HG03280 (cell line): ENCODE measurements around the gene NUDT4.
A peak's percentile ranks its signal among the peaks of the same experiment; 100 is the strongest.
"Not testable (repeated sequence)": the region's sequence is repeated elsewhere in the genome, so short reads cannot be mapped to it uniquely, and the experiment has no call there.

Experiments used
- ATAC-seq: cut with Tn5 transposase; IDR thresholded peaks from one replicate; pipeline ENCODE4 v1.9.1; 2021; ENCODE audit warnings: mild to moderate bottlenecking, moderate library complexity; ENCODE audit not compliant: unreplicated experiment

NUDT4 gene

GRCh38 chr12:93366422-93366821, 11.3 kb upstream of the NUDT4 start:
- no peak for ATAC-seq

GRCh38 chr12:93368766-93369165, 9.0 kb upstream of the NUDT4 start:
- ATAC-seq = no peak

DNA sequence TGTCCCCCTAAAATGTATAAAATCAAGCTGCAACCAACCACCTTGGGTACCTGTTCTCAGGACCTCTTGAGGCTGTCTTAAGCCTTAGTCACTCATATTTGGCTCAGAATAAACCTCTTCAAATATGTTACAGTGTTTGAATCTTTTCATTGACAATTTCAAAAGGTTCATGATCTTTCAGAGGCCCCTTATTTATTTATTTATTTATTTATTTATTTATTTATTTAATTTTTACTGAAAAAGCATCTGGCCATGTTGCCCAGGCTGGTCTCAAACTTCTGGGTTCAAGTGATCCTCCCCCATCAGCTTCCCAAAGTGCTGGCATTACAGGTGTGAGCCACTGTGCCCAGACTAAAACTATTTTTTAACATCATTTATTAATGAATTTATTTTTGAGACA, 8.2 kb upstream of the NUDT4 start:
- ATAC-seq = no peak

GRCh38 chr12:93370947-93371346, 6.8 kb upstream of the NUDT4 start:
- ATAC-seq = no peak

DNA sequence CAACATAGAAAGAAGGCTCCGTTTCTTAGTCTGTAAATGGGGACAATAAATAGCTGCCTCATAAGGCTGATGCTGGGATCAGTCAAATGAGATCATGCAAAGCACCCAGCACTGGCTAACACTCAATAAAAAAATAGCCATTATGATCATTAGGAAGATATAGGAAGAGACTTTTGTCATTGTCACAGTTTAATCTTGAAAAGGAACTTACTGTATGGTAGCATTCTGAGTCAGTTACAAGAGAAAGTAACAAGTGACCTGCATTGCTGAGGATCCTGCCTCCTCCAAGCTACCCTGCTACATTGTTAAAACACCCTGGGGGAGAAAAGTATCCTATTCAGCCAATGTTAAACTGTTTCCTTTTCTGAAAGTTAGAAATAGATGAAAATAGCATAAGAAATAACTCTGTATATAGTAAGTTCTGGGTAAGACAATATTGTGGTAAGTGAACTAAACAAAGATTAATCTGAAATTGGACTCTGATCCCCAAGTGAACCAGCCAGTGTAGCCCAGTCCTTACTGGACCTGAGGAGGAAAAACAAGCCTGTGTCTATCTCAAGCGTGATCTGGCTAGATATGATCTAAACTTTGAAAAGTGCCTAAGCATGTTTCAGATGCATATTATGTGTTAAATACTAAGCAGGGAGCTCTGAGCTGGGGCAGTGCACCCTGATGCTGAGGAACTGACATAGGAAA, 3.6 kb upstream of the NUDT4 start:
- ATAC-seq = no peak

DNA sequence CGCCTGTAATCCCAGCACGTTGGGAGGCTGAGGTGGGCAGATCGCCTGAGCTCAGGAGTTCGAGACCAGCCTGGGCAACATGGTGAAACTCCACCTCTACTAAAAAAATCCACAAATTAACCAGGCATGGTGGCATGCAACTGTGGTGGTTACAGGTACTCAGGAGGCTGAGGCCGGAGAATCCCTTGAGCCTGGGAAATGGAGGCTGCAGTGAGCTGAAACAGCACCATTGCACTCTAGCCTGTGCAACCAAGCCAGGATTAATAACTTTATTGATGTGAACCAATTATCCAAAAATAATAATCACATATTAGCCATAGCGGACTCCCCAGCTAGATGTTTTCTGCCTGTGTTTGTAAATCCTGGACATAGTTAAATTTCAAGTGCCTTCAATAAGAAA, 1.8 kb upstream of the NUDT4 start:
- no peak for ATAC-seq

GRCh38 chr12:93376436-93377251, 1.1 kb upstream of the NUDT4 start:
- no peak for ATAC-seq

DNA sequence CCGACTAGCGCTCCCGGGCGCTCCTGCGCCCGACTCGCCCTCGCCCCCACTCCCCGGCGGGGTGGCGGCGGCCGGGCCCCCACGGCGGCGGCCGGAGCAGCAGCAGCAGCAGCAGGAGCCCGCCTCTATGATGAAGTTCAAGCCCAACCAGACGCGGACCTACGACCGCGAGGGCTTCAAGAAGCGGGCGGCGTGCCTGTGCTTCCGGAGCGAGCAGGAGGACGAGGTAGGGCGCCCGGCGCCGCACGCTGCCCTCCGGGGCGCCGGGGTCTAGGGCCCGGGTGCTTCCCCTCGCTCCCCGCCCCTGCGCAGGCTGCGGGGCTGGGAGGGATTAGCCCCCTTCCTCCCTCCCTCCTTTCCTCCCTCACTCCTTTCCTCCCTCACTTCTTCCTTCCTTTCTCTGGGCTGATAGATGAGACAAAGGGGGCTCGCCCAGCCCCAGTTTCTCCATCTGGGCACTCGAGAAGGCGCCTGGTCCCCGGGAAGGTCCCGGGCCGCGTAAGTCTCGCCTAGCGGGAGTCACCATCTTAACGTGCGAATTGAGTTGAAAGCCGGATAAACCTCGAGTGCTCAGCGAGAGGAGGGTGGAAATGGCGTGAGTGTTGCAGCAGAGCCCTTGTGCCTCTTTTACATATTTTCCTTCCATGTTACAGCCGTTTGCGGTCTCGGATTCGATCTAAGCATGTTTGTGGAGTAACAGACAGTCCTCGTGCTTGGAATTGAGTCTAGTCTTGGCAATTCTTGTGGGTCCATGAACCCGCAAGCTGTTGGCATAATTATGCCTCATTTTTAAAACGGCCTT, 672 bp downstream of the NUDT4 start:
- peak; percentile 26 for ATAC-seq

DNA sequence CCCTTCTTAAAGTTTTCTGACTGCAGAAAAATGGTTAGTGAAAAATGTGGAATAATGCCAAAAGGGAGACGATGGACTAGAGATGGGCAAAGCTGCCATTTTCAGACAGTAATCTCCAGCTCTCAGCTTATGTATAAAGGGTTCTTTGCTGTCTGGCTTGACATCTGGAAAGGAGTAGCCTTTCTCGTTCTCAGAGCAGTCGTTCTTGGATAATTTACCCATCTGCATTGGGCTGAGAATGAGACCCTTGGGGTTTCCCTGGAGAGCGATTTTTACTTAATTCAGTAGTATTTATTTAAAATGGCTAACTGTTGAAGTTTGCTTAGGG, 1.2 kb downstream of the NUDT4 start:
- ATAC-seq = no peak

DNA sequence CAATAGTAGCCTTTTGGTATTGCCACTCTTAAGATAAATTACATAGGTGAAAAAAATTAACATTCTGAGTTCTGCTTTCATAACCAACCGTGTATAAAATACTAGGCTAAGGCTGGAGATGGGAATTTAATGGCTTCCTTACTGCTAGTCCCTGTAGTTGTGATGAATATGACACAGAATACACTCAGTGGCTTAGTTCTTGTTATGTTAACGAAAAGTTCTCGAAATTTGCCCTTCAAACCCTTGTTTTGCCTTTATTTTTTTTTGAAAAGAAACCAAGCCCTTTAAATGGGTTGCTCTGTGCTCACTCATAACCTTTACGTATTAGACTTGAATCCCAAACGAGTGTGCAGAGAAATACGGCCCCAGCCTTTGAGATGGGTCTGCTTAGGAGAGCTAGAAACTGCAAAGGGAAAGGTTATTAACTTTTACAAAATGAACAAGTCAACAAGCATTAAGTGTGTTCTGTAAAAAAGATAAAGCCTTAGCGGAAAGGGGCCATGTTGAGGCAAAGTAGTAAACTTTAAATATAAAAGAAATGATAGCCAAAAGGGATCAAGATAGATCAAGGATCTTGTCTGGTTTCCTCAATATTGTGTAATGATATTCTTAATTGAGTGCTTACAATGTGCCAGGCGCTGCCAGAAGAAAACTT, 1.7 kb downstream of the NUDT4 start:
- no peak for ATAC-seq

DNA sequence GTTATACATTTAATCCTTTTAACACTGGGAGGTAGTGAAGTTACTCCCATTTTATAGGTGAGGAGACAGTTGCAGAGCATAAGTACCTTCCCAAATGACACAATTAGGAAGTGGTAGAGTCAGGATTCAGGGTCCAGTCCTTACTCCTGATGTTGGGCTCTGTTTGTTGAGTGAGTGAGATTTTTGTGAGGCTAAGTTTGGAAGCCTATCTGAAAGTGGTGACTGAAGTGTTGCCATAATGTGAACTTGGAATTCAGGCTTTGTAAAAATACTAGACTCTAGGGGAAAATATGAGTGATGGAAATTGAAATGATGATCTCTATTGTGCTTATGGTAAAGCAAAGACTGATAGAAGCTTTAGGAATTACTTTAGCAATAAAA, 2.2 kb downstream of the NUDT4 start:
- no peak for ATAC-seq

GRCh38 chr12:93380480-93381121, 2.9 kb downstream of the NUDT4 start:
- no peak for ATAC-seq

- ATAC-seq = no peak
Observed at GRCh38 chr12:93381161-93381975, 3.6 kb downstream of the NUDT4 start.

GRCh38 chr12:93381976-93382437, 4.3 kb downstream of the NUDT4 start:
- not testable (repeated sequence) for ATAC-seq

- peak; percentile 49 for ATAC-seq
Observed at GRCh38 chr12:93387780-93388179, 10.1 kb downstream of the NUDT4 start.

DNA sequence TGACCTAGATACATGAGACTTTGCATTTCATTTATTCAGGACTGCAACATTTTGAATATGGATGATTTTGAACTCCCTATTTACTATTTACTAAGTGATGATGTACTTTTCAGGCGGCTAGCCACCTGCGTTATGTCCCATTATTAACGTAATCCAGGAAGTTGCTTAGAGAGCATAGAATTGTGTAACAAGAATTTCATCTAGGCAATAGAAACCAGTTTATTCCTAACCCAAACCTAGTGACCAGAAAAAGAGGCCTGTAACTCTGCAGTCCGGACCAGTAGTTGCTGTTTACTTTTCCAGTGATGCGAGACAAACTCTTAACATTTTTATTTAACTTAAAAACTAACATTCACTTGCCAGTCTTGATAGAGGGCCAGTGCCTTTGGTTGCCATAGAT, 12.3 kb downstream of the NUDT4 start:
- ATAC-seq = no peak

DNA sequence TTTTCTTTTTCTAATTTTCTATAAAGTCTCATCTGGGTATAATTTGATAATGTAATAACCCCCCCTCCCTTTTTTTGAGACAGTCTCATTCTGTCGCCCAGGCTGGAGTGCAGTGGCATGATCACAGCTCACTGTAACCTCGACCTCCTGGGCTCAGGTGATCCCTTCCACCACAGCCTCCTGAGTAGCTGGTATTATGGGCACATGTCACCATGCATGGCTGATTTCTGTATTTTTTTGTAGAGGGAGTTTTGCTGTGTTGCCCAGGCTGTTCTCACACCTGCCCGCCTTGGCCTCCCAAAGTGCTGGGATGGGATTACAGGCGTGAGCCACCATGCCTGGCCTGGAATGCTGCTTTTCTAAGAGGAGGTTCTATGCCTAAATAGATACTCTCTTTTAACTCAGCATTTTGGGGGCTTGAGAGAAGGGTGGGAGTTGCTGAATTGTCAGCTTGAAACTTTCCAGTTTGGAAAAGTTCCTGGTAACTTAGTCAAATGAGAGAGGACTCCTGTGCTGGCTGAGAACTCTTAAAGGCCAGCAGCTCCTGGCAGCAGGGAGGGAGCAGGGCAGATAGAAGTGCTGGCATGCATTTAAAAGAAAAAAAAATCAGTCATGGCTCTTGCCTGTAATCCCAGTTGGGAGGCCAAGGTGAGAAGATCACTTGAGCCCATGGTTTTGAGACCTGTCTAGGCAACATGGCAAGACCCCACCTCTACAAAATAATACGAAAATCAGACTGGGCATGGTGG, 13.0 kb downstream of the NUDT4 start:
- ATAC-seq = no peak

- ATAC-seq = no peak
Observed at GRCh38 chr12:93393425-93393824, 15.7 kb downstream of the NUDT4 start.

- no peak for ATAC-seq
Observed at GRCh38 chr12:93397412-93397811, 19.7 kb downstream of the NUDT4 start.
